Measurements from ENCODE around the gene VILL.

Gene VILL

DNA sequence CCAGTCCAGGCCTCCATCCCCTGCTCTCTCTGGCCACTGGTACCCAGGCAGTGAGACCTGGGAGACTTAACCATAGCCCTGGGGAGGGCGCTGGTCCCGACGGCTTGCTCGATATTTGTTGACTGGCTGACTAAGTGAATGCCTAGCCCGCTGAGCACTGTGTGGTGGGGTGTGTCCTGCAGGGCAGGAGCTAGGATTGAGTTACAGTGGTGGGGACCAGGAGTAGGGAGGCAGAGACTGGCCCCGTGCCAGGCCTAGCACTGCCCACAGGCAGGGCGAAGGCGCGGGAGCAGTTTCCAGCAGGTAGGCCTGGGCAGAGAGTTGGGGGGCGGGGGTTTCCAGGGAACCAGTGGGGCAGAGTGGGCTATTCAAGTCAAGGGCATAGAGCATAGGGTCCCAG, at the start of gene VILL:
Gene VILL, plus strand, starts transcription at position 260 of the 400 bp plus-strand sequence. CDS start 2,887 bp downstream, outside the sequence.
- no peak for DNase-seq (ENCODE audit: low read depth)

DNA sequence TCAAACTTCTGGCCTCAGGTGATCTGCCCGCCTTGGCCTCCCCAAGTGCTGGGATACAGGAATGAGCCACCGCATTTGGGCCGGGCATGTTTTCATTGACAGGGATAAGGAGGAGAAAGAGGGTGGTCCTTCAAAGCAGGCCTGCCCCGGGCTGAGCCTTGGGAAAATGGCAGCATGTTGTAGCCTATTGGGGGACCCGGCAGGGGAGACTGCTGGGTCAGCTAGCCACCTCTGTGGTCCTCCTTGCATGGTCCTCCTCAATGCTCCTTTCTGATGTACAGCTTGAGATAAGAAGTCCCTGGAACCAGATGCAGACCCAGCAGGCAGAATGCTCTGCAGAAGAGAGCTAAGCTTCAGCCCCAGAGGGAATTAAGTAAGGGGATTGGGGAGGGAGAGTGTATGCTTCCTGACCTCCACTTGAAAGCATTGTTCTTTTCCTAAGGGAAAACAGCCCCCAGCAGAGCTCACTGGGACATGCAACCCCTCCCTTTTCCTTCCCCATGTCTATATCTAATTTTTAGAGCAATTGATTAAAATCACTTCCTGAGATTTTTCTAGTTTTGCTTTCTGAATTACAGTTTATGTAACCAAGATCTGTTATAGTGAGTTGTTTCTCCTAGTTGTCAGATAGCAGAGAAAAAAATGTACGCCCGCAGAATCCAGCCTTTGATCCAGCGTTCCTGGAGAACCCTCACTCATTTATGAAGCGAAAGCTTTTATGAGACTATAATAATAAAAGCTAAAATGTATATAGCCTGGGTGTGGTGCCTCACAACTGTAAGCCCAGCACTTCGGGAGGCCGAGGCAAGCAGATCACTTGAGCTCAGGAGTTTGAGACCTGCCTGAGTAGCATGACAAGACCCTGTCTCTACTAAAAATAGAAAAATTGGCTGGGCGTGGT, 48.7 kb upstream of the VILL start:
- no peak for DNase-seq (ENCODE audit: low read depth)

DNA sequence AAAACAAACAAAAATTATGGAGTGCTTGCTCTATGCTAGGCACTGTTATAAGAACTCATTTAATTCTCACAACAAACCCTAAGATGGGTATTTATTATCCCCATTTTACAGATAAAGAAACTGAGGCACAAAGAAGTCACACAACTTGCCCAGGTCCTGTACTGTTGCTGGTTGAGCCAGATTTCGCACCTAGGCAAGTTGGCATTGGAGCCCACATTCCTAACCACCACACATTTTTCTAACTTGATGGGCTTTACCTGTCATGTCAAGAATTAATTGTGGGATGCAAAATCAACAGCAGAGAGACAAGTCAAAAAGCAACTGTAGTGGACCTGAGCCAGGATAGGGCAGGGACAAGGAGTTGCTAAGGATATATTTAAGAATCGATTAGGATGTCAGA, 47.9 kb upstream of the VILL start:
- no peak for DNase-seq (ENCODE audit: low read depth)

DNA sequence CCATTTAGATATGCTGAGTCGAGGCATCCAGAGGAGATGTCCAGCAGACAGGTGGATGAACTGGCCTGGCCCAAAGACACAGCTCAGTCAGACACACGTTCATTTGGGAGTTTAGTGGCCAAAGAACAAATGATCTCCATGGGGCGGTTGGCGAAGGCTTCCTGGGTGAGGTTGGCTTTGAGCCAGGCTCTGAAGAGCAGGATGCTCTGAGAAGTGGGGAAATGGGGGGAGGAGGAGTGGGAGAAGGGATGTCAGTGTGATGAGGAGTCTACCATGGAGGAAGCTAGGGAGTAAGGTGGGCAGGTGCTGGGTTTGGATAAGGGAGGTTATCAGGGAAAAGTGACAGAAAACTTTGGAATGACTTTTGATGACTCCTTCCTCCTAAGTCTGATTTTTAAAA, 47.5 kb upstream of the VILL start:
- no peak for DNase-seq (ENCODE audit: low read depth)

DNA sequence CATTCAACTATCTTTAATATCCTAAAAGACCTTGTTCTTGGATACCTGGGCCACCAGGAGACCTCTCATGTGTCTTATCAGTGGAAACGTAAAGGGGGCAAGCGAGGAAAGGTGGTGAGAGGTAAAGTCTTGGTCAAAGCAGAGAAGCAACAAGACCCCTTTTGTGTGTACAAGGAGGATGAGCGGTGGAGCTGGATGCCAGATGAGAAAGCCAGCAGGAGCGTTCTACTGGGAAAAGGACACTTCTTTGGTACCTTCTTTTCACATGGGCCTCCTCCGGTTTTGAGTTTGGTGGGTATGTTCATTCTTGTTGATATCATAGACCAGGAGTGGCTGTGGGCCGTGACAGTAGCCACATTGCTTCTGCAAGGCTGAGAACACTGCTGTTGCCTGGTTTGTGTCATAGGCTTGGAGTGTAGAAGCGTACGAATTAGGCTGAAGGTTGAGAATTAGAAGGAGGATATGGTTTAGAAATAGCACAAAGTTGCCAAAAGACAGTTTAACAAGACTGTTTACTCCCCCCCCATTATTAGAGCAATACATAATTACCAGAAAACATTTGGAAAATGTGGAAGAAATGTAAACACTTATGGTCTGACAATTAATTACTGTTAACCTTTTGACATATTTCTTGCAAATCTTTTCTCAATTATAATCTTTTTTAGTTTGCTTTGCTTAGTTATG, 46.8 kb upstream of the VILL start:
- DNase-seq (ENCODE audit: low read depth): no peak

DNA sequence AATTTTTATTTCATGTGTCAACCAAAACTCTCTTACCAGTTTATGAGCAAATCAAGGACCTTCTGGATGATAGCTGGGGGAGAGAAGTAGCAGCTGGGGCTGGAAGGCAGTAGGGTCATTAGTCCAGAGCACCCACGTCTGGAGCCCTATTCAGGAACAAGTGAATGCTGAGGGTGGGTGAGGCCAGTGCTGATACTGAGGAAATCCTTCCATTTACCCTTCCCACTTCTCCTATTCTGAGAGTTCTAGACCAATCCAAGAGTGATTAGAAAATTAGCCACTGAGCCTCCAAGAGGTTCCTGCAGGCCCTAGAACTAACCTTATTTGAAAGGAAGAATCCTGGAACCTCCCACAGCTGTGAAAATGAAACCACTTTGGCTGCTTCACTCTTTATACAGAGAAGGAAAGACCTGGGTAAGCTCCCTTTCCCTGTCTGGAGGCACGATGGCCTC, 46.2 kb upstream of the VILL start:
- DNase-seq (ENCODE audit: low read depth): no peak

DNA sequence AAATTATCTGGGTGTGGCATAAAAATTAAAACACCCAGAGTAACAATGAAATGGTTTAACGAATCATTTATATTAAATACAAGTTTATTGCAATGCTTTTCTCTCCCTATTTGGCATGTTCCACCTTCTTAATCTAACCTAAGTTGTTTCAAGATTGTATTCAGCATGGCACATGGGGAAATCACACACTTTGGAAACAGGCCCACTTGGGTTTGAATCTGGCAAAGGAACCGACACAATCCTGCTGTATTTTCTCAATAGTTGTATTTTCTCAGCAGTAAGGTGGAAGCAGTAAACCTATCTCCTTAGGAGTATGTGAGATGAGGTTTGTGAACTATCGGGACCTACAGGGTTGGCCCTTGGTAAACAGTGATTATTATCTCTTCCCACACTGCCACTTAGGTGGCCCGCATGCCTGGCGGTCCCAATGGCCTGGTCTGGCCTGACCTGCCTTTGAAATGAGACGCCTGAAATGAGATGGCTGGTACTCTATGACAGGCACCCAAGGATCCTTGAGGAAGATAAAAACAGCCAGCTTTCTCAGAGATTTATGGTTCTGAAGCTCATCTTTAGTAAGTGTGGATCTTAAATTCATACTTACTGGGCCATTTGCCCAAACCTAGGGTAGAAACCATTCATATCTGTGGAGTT, 45.3 kb upstream of the VILL start:
- no peak for DNase-seq (ENCODE audit: low read depth)

DNA sequence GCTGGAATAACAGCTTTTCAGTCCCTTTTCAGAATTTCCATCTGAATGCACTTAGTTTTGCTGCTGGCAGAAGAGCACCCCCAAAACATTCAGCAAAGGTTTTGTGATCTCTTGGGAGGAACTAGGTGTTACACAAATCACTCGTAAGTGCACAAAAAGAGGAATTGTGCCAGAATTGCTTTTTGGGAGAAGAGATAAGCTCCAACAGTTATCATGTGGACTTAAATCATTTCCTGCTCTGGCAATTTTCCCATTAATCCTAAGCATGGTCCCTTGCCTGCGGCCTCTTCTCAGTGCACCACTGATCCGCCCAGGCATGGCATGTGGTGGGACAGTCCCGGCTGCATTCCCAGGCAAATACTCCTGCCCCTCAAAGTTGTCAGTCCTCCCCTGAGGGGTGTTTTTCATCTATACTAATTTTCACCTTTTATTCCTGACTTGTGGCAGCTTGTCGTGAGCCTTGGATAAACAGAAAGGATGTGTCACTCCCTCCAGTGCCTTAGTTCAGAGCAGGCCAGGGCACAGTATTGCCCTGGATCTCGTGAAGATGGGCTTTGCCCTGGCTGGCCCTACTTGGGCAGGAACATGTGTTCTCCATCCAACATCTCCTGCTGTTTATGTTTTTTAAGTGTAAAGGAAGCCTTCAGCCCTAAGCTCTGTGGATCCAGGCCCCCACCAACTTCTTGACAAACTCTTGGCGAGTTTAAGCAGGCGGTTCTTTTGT, 44.6 kb upstream of the VILL start:
- DNase-seq (ENCODE audit: low read depth): no peak

DNA sequence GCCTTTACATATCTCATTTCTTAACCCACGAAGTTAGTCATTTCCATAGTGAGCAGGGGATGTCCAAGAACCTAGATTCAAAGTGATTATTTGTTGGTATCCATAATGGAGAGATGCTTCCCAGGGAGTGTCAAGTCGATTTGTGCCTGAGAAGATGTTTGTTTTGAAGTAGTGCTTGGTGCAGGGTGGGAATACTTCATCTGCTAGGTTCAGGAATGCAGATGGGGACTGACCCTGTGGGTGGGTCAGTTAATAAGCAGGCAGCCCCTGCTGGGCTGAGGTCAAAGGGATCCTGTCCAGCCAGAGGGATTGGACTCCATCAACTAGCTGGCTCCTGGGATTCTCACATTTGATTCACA, 44.1 kb upstream of the VILL start:
- no peak for DNase-seq (ENCODE audit: low read depth)

DNA sequence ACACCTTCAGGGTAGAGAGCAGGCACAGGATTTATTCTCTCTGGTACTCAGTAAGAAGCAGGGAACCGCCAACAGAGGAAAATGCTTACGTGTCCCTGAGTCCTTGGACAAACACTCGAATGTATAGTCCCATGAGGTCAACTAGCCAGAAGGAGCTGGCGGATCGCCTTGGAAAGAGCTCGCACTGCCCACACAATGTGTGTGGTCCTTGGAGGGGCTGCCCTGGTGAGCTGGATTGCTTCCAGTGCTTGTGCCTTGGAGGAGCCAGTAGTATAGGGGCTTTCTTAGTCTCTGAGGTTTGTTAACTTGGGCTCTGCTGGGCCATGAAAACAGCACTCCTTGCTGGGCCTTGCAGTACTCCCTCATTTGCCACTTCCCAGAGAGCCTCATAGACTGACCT, 40.7 kb upstream of the VILL start:
- no peak for DNase-seq (ENCODE audit: low read depth)

DNA sequence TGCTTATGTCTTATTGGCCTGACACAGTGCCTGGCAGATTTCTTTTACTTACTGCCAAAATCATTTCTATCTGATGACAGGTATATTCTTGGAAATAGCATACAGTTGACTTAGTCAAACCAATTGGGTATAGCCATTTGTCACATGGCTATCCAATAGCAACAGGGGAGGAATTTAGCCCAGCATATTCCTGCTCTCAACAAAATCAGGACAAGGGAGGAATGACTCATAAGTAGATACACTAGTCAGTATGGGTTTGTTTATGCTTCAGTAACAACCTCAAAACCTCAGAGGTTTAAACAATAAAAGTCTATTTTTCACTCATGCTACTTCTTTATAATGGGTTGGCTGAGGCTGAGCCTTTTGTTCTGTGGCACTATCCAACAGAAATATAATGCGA, 38.0 kb upstream of the VILL start:
- DNase-seq (ENCODE audit: low read depth): no peak

DNA sequence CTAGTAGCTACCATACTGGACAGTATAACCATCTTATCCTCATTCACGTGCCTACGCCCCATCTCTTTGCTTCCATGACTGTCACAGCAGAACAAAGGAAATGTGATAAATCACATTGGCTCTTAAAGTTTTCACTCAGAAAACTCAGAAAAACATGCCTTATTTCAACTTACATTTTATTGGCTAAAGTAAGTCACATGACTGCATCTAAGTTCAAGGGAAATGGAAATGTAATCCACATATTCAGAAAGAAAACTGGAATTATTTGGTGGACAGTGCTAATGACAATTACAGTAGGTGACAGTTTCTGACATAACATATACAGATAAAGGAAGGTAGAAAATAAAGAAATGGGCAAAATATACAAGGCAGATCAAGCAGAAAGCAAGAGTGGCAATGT, 37.4 kb upstream of the VILL start:
- no peak for DNase-seq (ENCODE audit: low read depth)

DNA sequence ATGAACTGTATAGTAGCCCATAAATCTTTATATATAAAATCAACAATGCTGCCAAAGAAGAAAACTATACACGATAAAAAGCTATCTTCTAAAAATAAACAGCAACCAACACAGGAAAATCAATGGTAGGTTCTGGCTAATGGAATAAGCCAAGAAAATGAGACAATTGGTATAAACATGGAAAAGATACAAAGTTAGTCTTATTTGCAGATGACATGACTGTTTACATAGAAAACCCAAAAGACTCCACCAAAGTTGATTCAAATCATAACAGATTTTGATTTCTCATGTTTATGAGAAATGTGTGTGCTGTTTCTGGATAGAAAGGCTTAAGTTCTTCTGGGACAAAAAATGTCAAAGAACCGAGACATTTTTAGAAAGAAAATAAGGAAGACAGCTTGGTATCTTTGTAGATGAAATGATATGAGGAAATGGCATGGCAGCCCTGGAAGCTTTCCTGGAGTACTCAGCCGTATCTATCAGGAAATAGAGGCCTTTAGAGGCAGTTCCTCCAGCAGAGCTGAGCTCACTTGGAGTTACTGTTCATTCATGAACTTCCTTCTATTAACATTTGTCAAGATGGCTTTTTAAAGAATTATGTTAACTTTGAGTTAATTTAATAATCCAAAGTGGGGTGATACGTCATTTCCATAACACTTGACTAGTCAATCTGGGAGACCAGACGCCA, 36.7 kb upstream of the VILL start:
- no peak for DNase-seq (ENCODE audit: low read depth)

DNA sequence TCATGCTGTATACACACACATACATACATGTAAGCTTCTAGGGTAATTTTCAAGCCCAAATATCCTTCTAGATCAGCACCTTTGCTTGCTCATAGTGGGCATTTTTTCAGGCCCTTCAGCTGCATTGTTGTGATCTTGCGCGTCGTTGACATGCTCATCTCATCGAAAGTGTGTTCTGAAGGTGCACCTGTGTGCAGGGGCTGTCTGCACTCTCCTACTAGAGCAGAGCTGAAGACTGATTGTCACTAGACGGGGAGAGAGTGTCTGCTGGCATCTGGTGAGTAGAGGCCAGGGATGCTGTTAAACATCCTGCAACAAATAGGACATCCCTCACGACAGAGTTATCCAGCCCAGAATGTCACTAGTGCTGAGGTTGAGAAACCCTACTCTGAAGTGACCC, 35.7 kb upstream of the VILL start:
- no peak for DNase-seq (ENCODE audit: low read depth)

DNA sequence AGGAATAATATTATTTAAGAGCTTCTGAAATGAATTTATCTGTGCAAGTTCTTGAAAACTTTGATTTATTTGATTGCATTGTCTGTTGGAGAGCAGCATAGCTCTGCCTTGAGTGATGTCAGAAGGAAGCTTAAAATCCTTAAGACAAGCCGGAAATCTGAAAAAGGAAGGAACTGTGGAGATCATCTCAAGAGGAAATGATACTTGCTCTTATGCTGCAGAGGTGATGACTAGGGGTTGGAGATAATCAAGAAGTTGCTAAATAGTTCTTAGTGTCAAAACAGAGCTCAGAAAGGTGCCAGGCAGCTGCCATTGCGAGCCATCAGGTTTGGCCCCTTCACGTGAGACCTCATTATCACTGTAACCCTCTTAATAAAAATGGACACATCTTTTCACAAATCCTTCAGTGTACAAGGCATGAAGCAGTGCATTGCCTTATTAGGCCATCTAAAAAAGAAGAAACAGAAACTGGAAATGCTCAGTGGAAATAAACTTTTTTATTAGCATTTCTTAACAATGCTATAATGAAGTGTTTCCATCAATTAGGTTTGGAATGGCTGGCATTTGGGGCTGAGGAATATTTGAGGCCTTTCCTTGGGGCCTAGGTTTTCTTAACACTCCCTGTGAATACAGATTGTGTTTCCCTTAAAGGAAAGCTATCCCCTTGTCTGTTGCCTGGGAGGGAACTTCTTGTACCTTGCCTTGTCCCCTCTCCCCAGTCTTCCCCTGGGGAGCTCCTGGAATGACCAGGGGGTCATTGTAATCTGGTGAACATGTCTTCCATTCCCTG, 34.5 kb upstream of the VILL start:
- DNase-seq (ENCODE audit: low read depth): no peak

DNA sequence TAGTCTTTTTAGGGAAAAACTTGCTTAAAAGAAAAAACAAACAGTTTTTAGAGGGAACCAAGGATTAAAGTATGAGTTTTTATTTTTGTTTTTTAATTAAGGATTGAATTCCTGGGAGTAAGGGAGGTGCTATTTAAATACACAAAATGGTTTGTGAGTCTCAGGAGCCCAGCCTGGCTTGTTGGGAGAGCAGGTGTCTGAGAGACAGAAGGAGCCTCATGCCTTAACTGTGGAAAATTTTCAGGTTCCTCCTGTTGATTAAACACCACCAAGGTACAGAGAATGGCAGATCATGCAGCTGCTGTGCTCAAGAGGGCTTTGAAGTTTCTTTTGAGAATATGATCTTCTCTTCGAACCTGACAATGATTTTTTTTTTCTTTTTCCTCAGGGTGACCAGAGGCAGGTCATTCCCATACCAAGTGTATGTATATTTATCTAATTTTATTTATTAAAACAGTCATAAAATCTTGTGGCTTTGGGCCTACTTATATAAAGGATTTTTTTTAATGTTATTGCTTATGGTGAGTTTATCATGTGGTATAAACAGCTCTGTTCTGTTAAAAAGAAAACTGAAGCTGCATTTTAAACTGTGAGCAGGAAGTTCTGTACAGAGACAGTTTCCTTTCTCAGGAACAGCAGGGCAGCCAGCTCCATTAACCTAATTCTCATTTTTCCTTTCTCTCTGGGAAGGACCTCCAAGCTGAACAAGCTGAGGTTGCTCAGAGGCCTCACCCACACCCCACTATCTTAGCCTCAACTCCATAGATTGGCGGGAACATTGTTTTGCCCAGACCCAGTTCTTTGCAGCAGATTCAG, 33.7 kb upstream of the VILL start:
- DNase-seq (ENCODE audit: low read depth): no peak

DNA sequence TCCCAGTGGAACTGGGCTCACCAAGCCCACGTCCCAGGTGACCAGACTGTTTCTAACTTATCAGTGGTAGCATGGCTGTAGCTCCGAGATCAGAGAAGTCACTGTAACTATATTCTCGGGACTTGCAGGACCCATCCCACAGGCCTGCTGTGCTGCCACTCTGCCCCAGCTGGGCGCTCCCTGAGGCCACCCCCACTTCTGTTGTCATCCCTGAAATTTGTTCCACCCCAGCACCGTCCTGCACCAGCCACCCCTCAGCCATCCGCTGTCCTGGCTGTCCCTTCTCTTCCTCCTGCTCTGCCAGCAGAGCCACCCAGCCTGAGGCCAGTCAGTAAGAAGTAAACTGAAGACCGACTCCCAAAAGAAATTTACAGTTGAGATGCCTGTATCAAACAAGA, 33.0 kb upstream of the VILL start:
- no peak for DNase-seq (ENCODE audit: low read depth)

DNA sequence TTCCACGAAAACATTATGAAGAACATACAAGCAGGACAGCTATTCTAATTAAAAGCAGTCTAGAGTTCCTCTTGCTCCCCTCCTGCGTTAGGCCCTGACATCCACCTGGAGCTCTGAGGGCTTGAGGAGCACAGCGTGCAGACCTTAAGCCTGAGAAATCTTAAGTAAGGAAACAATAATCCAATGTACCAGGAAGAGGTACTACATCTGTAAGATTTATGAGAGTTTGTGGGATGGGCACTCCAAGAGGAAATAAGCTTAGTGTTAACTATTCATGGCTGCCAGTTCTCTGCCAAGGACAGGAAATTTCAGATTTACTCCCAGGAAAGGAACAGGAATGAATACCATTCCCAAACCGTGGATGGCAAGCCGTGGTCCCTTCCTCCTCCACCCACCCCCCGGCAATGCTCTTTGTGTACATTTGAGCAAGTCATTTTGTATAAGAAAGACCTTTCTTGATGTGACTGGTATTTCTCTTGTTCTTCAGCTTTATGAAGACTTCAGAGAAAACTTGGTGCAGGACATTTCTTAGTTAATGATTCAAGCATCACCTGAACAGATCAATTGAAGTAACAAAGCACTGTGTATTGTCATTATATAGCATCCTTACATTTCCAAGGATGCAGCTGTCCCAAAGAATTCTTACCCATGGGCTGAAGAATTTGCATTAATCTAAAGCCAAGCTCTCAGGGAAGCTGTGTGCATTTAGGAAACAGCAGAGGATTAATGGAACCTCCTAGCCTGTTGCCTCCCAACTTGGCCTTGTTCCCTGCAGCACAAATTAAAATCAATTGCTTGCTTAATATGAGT, 28.8 kb upstream of the VILL start:
- no peak for DNase-seq (ENCODE audit: low read depth)

DNA sequence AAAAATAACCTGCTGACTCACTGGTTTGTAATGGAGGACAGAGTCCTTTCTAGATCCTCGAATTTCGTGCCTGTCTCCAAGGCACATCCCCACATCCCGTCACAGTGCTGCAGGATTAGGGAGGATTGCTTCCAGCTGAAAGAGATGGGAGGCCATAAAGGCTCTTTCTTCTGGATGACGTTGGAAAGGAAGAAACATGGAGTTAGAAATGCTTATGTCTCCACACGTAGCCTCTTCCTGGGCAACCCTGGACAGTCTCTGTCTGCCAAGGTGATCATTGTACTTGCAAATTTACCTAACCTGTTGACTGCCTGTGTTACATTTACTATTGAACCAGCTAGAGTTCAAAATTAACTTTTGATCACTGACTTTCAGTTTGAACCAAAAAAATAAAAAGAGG, 27.6 kb upstream of the VILL start:
- DNase-seq (ENCODE audit: low read depth): no peak

Data from activated T-cell treated with anti-CD3 and anti-CD28 coated beads for 1 hour (primary cell).